Activated CD8-positive, alpha-beta memory T cell treated with anti-CD3 and anti-CD28 coated beads, Interleukin-2, amount 50 U/mL, for 4 hours (primary cell): ENCODE measurements around the gene PTGER3.
"Not testable (repeated sequence)": the region's sequence is repeated elsewhere in the genome, so short reads cannot be mapped to it uniquely, and the experiment has no call there.

ENCODE experiments used
- DNase-seq: peaks from one replicate; pipeline ENCODE4 v3.0.0-alpha.2; 2020

Gene PTGER3

DNA sequence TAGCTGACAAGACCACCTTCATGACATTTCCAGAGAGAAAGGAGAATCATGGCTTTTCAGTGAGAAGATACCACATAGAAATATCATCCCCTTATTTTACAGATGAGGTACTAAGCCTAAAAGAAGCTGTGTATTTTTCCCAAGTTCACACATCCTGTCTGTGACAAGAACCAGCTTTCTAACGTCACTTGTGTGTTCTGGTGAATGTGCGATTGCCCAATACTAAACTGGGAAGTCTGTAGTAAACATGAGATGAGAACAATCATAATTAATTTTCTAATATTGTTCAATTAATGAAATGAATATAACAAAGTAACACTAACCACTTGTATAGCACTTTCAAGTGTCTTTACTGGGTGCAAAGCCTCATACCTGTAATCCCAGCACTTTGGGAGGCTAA, 46.0 kb downstream of the PTGER3 start:
- no peak for DNase-seq

DNA sequence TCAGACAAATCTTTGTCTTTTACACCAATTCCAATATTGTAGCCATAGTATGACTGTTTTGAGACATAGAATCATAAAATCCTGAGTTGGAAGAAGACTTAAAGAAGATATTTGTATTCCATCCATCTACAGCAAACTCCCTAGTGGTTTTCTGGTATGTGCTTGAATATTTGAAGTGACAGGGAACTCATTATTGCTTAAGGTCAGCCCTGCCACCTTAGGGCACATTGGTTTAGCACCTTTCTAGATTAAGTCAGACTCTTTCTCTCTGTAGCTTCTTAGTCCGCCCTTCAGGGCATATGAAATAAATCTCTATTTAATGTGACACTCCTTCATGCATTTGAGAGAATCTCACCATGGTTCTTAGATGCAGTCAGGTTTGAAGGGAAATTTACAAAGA, 49.8 kb downstream of the PTGER3 start:
- DNase-seq = no peak

DNA sequence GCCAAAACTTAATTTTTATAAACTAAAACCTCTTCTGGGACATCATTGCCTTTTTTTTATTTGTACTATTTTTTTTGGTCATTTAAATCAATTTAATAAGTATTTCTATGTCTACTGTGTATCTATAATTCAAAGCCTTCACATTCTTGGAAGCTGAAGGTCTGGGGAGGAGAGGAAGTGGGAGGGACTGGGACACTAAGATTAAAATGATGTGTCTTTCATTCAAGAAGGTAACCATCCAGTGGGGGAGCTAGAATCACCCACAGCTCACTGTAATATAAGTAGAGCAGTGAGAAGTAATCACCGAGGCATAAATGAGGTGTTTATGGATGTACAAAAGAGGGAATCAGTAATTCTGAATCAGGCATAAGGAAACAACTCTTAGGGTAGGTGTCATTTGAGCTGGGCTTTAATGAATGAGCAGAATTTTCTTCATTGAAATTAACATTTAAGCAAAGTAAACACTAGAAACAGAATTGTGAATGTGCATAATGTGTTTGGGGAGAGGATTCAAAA, 52.8 kb downstream of the PTGER3 start:
- DNase-seq = no peak

DNA sequence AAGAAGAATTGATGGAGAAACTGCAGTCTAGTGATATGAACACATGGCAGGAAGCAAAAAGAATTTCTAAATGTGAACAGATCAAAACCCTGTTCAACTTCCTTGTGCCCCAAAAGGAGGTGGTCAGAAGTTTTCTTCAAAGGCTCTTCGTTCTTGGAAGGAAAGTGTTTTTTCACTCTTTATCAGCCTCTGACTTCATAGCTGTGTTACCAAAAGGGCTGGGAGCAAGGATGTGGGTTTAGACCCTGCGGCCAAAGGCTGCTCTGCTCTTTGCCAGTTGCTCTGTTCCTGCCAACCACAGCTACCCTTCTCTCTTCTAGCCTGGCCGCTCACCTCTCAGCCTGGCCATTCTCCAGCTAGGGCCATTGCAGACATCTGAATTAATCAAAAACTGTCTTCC, 53.8 kb downstream of the PTGER3 start:
- no peak for DNase-seq

DNA sequence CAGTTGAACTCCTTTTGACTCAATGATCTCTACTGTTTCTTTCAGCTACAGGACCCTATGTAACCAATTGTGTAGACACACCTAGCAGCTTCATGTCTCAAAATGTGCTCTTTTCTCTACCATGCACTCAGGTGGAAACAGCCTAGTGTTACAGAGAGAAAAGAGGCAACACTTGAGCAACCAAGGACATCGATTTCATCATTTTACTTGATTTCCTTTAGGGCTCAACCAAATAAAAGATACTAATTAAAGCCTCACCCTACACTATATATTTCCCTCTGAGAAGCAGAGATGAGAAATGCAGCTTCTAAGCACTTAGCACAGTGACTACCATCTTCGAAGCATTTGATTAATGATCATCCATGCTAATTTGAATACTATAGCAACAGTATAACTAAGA, 55.1 kb downstream of the PTGER3 start:
- no peak for DNase-seq

DNA sequence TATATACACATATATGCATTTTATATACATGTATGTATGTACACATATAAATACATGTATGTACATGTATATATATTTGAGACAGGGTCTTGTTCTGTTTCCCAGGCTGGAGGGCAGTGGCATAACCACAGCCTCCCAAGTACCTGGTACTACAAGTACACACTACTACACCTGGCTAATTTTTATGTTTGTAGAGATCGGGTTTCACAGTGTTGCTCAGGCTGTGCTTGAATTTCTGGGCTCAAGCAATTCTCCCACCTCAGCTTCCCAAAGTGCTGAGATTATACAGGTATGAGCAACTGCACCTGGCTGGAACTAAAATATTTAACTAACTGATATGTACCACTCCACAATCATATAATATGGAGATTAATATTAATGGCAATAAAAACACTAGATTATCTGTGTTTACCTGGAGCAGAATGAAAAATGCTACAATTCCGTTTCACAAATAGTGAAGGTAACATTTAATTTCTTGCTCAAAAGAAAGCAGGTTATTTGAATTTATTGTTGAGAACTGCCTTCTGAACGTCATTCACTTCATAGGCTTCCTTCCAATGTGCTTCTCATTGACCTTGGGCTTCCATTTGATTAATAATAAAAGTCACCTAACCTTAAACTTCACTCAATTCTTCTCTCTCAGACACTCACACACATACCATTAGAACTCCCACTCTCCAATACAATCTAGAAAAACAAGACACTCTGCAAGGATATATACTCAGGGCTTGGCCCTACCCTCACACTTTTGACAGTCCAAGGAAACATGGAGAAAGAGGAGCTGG, 57.0 kb downstream of the PTGER3 start:
- DNase-seq = no peak

DNA sequence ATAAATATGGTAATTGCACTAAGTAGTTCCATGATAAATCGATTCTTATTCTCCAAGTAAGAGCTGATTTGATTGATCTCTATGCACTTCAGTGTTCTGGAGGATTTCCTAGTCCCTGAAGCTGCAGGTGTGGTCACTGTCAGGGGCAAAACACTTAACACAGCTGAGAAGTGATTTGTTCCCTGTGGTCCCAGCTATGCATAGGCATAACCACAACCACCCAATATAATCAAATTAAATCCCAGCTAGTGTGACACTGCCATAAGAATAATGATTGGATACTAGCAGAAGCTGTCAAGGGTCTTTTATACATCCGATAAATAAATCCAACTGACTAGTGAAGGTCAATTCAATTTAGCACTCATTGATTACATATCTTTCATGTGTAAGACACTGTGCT, 60.1 kb downstream of the PTGER3 start:
- DNase-seq = no peak

DNA sequence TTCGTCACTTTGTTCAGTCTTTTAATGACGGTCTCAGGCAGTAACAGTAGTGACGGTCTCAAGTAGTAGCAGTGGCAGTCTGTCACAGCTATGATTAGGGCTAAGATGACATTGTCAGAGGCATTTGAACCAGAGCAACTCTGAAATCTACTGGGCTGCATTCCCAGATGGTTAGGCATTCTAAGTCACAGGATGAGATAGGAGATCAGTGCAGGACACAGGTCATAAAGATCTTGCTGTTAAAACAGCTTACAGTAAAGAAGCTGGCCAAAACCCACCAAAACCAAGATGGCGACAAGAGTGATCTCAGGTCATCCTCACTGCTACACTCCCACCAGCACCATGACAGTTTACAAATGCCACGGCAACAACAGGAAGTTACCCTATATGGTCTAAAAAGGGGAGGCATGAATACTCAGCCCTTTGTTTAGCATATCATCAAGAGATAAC, 61.8 kb downstream of the PTGER3 start:
- not testable (repeated sequence) for DNase-seq

DNA sequence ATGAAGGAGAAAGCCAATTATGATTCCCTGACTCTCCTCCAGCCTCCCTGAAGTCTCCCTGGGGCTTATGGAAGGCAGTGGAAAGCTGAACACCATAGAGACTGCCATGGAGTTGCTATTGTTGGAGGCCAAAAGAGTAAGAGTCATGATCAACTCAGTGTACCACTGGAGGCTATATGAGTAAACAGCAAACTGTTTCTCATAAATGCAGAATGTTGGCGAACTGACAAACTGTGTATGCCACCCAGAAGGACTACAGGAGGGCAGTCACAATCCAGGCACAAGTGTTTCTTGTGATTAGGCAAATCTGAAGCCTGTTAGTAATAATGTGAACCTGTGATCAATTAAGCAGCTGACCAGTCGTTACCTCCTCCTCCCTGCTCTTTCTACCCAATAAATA, 62.3 kb downstream of the PTGER3 start:
- DNase-seq = not testable (repeated sequence)

DNA sequence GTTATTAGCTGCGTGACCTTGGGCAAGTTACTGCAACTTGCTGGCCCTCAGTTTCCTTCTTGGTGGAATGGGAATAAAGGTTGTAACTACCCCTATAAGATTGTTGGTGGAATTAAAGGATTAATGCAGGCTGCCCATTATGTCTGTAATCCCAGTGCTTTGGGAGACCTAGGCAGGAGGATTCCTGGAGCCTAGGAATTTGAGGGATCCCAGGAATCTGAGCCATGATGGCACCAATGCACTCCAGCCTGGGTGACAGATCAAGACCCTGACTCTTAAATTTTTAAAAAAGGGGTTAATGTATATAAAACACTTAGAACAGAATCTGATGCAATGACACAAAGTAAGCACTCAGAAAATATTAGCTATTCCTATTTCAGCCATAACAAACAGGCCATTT, 67.3 kb downstream of the PTGER3 start:
- no peak for DNase-seq

DNA sequence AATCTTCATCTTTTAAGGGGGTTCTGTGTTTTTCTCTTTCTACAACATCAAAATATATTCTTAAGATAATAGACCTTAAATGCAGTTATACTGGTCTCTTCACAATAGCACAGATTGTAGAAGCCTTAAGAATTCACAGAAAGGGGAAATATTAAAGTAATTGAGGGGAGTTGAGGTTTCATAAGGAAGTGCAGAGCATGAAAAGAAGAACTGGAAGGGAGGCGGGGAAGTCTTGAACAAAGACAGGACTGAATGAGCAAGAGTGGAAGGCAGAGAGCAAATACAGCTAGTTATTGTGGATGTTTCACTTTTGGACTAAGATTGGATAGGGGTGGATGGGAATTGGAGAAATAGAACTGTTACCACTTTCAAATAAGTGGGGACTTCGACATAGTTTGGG, 67.7 kb downstream of the PTGER3 start:
- no peak for DNase-seq

DNA sequence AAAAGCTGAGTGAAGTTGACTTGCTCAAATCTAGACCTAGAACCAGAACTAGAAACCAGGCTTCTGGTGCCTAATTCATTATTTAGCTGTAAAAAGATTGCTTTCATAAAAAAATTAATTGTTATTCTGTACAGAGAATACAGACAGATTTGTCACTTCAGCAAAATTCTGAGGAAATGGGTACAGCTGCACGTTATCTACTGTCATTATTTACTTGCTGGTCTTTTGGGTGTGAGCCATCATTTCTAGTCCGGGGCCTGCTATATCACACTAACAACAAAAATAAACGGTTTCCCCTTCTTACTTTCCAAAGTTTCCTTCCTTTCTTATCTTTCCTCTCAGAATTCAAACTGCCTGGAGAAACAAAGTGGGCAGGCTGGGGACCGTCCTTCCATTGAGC, 68.3 kb downstream of the PTGER3 start:
- DNase-seq = no peak

DNA sequence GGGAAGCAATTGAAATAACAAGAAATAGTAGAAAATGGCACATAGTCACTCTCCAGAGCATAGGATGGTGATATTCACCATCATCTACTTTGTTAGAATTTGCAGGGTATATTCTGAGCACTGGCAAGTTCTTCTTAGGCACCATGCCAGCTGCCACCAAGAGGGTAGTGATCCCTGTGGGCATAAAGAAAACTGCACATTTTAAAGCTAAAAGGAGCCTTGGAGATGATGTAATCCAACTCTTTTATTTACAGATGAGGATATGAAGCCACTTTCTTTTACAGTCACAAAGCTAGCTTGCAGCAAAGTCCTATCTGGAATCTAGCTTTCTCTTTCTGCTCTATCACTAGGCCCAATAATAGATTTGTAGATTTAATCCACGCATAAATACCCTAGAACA, 69.0 kb downstream of the PTGER3 start:
- DNase-seq = no peak

DNA sequence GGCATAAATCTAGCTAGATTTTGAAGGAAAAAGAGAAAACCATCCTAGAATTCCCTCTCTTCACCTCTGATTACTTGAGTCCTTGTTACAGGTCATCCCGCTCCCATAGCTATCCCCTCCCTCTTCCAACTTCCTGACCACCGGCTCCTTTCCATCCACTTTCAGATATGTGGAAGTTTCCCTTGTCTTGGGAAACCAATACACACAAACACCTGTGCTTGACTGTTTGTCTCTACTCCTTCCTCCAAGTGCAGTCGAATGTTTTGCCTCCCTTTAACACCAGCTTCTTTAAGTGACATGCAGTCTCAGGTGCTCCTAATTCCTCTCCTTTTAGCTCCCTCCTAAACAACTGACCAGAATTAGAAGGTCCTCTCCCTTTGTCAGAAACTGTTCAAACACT, 70.0 kb downstream of the PTGER3 start:
- no peak for DNase-seq

DNA sequence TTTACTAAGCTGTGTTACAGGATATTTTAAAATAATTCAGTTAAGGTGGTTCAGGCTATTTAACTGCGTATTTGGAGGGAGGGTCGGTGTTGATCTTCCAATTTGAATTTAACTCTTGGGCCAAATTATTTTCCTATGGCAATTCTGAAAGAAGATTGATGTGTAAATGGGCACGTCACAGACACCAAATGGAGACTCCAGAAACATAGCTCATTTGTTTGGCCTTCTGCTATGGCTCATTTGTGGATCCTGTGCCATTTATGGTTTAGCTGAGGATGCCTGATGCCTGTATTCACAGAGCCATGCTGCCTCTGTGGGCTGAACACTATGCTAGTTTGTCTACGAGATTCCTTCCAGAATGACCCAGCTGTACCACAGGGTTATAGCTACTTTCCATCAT, 70.6 kb downstream of the PTGER3 start:
- no peak for DNase-seq

DNA sequence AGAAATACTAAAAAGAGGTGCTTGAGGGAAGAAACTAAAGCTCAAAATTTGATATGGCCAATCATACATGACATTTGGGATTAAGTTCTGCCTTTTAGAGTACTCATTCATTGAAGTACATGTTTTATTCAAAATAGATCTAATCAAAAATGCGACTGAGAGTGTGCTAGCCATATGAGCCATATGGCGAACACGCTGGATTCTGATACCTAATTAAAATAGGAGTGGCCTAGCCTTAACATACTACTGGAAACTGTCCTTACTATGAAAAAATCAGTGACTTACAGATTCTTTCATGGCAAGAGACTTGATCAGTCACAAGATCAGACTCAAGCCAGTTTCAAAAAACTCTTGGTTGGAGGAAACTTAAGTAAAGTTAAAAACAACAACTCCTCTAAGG, 73.9 kb downstream of the PTGER3 start:
- no peak for DNase-seq

DNA sequence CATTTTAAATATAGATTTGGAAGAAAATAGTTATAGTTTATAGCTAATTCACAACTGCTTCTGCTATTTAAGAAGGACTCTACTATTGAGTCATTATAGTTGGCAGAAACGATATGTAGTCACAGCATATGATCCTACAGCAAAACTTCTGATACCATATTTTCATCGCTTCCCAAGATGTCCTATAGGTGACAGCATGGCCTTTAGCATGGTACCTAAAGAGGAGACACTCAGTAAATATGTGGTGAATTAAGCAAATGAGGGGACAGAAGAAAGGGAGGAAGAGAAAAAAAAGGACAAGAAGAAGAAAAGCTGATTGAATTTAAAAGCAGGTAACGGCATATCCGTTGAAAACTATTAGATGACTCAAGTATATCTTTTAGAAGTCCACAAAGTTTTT, 77.2 kb downstream of the PTGER3 start:
- DNase-seq = no peak

DNA sequence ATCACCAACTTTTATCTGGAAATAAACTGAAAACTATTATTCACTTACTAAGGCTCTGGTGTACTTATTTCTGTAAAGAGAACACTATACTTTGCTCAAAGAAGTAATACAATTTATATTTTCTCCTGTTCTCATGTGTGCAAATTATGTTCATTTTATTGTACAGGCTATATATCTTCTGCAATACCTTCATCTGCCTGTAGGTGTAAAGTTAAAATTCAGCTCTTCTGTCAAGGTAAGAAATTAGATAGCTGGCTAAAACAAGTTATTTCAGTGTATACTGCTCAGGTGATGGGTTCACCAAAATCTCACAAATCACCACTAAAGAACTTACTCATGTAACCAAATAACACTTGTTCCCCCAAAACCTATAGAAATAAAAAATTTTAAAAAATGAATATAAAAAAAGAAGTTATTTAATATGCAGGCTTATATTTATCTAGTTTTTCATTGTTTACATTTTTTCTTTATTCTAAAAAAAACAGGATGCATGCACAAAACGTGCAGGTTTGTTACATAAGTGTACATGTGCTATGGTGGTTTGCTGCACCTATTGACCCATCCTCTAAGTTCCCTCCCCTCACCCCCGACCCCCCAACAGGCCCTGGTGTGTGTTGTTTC, 81.5 kb downstream of the PTGER3 start:
- DNase-seq = no peak

DNA sequence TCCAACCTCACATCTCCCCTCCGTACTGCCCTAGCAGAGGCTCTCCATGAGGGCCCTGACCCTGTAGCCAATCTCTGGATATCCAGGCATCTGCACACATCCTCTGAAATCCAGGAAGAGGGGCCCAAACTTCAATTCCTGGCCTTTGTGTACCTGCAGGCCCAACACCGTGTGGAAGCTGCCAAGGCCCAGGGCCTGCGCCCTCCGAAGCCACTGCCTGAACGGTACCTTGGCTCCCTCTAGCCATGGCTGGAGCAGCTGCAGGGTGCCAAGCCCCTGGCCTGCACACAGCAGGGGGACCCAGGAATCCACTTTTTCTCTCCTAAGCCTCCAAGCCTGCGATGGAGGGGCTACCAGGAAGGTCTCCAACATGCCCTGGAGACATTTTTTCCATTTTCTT, 84.2 kb downstream of the PTGER3 start:
- DNase-seq = no peak

DNA sequence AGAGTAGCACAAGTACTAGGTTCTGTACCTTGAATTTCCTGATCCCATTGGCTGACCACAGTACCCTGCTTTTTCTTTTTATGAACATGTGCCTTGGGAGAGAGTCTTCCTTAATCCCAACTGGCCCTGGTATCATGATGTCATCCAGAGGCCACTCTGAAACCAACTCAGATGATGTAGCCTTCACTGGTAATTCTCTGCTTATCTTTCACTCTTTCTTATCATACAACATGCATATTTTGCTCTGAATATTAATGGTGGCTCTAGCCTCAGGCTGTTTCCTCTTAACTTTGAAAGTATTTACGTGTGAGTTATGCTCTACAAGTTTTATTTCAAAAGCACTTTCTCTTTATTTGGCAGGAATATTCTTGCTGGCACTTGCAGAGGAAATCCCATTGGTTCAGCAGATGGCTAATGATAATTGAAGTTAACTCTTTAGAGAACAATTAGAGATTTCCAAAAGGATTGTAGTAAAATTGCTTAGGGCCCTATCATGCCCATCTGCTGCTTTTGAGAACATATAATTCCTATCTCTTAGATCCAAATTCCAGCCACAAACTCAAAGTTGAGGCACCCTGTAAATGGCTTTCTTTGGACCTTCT, 86.1 kb downstream of the PTGER3 start:
- no peak for DNase-seq

DNA sequence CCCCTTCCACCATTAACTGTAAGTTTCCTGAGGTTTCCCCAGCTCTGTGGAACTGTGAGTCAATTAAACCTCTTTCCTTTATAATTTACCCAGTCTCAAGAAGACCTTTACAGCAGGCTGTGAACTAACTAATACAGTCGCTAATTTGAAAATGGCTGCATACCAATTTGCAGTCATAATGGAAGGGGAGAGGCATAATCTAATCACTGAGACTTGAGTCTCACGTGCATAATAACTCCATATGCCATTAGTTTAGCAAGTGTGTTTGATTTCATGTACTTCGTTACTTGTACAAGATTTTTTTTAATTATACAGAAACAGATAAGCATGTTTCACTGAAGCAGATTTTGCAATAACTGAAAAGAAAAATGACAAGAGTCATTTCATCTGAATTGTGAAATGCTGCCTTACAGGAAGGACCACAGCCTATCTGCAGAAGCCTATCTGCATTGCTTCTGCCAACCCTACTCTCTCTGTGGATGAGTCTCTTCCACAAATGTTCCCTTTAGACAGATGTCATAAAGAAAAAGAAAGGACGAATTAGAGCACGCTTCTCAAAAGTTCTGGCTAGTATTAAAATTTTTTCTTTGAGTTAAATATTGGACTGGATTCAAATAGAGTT, 99.1 kb downstream of the PTGER3 start:
- DNase-seq = no peak

DNA sequence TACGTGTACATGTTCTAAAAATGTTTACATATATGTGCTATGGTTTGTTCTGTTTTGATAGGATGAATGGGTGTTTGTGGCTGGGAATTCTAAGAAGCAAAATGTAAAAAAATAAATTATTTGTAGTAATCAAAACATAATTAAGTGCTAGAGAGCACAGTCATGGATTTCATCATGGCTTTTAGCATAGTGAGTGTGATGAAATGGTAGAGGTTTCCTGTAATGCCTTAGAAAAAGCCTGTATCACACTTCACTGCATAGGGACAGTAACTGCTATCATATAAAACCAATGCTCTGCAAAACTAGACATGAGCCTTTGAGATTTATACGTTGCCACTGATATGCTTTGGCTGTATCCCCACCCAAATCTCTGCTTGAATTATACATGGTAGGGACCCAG, 99.8 kb downstream of the PTGER3 start:
- no peak for DNase-seq

DNA sequence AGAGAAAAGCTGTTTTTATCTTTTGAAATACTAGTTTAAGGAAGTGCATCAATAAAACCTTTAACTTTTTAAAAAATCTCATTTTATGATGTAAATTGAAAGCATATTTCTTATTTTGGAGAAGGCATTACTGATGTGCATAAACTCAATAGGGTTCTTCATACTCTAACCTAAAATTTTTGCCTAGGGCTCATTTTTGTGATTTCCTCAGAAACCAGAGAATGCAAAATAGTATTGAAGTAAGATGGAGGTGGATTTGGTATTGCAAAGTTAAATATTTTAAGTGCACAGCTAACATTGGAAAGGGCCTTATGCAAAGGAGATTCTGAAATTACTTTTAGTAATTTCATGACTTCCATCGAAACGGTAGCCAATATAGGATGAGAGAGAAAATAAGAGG, 101.9 kb downstream of the PTGER3 start:
- DNase-seq = no peak

DNA sequence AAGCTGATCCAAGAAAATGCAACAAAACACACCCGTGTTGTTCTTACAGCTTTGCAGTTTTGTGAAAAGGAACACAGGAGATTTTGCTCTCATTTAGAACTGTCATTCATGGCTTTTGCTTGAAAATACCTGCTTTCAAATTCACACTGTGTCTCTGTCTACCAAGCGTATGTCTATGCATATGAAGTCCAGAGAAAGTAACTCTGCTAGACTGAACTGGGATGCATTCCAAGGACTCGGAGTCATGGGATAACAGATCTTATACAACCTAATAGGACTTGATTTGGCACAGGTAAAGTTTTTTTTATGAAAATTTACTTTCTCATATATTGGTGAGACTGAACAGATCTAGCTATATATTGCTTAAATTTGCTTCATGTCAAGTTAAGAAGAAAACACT, 102.4 kb downstream of the PTGER3 start:
- DNase-seq = no peak
